ENCODE results near the gene HARS1.
"Not testable (repeated sequence)": the region's sequence is repeated elsewhere in the genome, so short reads cannot be mapped to it uniquely, and the experiment has no call there.

The HARS1 gene

DNA sequence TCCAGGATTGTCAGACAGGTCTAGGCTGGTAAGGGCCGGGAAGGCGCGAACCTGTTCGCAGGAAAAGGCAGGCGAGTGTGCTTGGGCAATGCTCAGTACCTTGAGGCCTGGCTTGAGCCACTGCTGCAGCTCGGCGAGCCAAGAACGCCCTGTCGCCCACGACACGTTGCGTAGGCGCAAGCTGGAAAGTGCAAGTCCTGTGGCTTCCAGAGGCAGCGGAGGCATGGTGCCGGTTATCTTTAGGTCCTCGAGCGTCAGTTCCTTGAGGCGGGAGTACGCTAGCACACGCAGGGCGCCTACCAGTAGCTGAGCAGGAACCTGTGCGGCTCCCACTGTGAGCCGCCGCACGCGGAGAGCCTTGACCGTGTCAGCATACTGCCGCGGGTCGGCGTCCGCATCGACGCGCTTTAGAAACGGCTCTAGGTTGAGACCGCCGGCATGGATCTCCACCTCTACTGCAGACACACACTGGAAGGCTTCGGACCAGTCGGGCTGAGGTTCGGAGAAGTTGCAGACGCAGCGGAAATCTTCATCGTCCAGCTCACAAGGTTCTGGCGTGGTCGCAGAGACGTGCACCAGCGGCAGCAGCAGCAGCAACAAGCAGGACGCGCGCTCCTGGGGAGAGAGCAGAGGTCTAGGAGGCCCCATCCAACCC is 58.7 kb downstream of the HARS1 start:
- DNase-seq: peak; percentile 54

DNA sequence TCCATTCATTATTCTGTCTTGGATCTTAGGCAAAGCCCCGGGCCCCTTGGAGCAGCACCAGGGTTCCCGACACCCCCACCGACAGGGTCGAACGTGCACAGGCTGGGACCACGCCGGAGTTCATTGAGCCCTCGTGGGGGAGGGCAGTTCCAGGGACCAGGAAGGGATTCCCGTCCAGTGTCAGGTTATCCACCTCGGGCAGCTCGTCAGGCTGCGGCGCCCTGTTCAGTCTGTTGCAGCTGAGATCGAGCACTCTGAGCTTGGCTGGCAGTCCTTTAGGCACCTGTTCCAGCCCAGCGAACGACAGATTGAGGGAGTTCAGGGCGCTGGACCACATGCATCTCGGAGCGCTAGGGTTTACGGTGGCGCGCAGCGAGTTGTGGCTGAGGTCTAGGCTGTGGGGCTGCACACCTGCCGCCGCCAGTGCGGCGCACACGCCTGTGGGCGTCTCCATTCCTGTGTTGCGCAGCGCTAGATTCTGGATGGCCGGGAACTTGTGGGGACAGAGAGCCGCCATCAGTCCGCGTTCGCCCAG is 59.3 kb downstream of the HARS1 start:
- peak; percentile 27 for DNase-seq

DNA sequence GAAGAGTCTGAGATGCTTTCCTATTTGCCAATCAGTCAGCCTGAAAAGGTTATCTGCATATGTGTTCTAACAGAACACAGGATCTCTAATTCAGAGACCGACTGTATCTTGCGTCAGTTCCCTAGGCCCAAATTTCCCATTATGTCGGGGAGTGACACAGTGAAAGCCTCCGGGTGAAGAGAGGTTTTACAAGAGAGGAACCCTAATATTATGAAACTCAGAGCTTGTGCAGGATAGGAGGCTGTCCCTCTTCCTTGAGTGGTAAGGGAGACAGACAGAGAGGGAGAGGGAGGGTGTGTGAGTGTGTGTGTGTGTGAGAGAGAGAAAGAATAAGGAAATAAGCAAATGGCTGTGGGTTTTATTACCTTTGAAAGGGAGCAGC is 60.1 kb downstream of the HARS1 start:
- peak; percentile 35 for DNase-seq

DNA sequence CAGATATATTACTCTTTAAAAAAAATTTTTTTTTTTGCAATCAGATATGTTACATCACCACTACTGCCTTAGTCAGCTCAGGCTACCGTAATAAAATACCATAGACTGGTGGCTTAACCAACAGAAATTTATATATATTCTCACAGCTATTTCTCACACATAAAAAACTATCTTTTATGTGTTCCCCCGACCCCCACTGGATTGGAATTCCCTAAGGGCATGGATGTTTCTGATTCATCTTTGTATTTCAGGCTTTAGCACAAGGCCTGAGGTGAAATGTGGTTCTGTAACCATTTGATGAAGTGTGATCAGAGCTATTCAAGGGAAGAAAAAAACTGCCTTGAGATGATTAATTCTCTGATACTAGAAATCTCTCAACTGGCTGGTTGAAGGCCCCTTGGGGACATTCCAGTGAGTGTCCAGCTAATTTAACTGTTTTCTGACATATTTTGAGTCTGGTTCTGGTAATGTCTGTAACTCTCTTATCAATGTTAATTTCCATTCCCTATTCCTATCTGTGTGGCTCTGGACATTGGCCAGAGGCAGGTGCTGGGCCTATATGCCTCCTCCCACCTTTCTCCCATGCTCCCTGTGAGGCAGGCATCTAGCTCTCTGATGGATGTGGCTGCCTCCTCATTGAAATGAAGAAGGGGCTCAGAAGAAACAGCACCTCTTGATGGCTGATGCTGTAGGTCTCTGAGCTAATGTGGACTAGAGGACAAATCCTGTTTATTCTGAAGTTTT is 60.7 kb downstream of the HARS1 start:
- DNase-seq: no peak

DNA sequence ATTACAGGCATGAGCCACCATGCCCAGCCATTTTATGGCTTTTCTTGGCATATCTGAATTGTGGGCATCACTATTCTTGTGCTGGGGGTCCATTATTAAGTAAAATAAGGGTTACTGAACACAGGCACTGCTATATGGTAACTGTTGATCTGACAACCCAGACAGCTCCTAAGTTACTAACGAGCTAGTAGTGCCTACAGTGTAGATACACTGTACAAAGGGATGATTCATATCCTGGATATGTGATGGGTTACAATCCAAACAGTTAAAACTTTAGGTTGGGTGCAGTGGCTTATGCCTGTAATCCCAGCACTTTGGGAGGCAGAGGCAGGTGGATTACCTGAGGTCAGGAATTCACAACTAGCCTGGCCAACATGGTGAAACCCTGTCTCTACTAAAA is 62.5 kb downstream of the HARS1 start:
- DNase-seq: no peak

DNA sequence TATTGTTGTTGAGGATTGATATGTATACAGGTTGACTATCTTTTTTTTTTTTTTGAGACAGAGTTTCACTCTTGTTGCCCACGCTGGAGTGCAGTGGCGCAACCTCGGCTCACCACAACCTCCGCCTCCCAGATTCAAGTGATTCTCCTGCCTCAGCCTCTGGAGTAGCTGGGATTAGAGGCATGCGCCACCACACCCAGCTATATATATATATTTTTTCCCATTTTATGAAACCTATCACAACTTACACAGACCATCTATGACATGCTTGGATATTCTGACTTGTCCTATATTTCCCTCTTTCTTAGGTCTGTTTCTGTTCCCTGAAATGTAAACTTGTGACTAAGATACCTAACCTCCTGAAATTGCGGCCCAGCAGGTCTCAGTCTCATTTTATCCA is 63.2 kb downstream of the HARS1 start:
- DNase-seq: no peak

DNA sequence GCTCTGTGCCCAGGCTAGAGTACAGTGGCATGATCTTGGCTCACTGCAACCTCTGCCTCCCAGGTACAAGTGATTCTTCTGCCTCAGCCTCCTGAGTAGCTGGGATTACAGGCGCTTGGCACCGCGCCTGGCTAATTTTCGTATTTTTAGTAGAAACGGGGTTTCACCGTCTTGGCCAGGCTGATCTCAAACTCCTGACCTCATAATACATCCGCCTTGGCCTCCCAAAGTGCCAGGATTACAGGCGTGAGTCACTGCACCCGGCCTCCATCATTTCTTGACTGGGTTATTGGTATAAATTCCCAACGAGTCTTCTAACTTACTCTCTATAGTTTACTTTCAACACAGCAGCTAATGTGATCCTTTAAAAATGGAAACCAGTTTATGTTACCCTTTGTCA is 66.3 kb downstream of the HARS1 start:
- DNase-seq: not testable (repeated sequence)
